SK-N-SH treated with all-trans-retinoic acid at 6 μM for 48 hours (cell line): ENCODE data around the gene REEP1.

ENCODE experiments used
- ATAC-seq: fragments of 200-7000 bp; cut with Tn5 transposase; 3 replicates; pipeline ENCODE4 v1.9.1; 2020; ENCODE audit warnings: mild to moderate bottlenecking, moderate library complexity
- ARNTL ChIP-seq: fragments of 450-650 bp; formaldehyde crosslinking; IDR thresholded peaks from 2 replicates; pipeline ENCODE4 v1.5.0; 2020; ENCODE audit warnings: low read depth, mild to moderate bottlenecking, moderate library complexity, borderline replicate concordance
- BACH2 ChIP-seq: fragments of 250-450 bp; sonication (Bioruptor Pico); IDR thresholded peaks from 2 replicates; pipeline ENCODE4 v1.9.0; 2021; ENCODE audit warnings: mild to moderate bottlenecking, borderline replicate concordance
- CREB5 ChIP-seq: fragments of 250-450 bp; sonication (Bioruptor Pico); IDR thresholded peaks from 2 replicates; pipeline ENCODE4 v1.5.1; 2020; ENCODE audit warnings: low read depth, mild to moderate bottlenecking, moderate library complexity
- ESRRG ChIP-seq: fragments of 250-450 bp; sonication (Bioruptor Pico); IDR thresholded peaks from 2 replicates; pipeline ENCODE4 v1.6.1; 2021; ENCODE audit warnings: mild to moderate bottlenecking
- GLIS3 ChIP-seq: fragments of 250-450 bp; sonication (Bioruptor Pico); IDR thresholded peaks from 2 replicates; pipeline ENCODE4 v1.5.0; 2020; ENCODE audit warnings: mild to moderate bottlenecking, moderate library complexity
- ISL1 ChIP-seq: fragments of 250-450 bp; sonication (Bioruptor Pico); IDR thresholded peaks from 2 replicates; pipeline ENCODE4 v2.1.2; 2022; ENCODE audit warnings: mild to moderate bottlenecking, moderate library complexity
- OSR1 ChIP-seq: fragments of 250-450 bp; sonication (Bioruptor Pico); IDR thresholded peaks from 2 replicates; pipeline ENCODE4 v1.8.0; 2022; ENCODE audit warnings: moderate library complexity, mild to moderate bottlenecking, inconsistent platforms
- PPARA ChIP-seq: fragments of 250-450 bp; sonication (Bioruptor Pico); IDR thresholded peaks from 2 replicates; pipeline ENCODE4 v1.5.0; 2020; ENCODE audit warnings: mild to moderate bottlenecking, borderline replicate concordance
- RARB ChIP-seq: fragments of 250-450 bp; sonication (Bioruptor Pico); IDR thresholded peaks from 2 replicates; pipeline ENCODE4 v1.8.0; 2021; ENCODE audit warnings: mild to moderate bottlenecking, moderate library complexity
- SNAI2 ChIP-seq: fragments of 250-450 bp; sonication (Bioruptor Pico); IDR thresholded peaks from 2 replicates; pipeline ENCODE4 v1.5.0; 2020; ENCODE audit warnings: mild to moderate bottlenecking, moderate library complexity
- TCF4 ChIP-seq: fragments of 250-450 bp; sonication (Bioruptor Pico); IDR thresholded peaks from 2 replicates; pipeline ENCODE4 v1.8.0; 2021; ENCODE audit warnings: mild to moderate bottlenecking, moderate library complexity, borderline replicate concordance
- TOX ChIP-seq: fragments of 250-450 bp; sonication (Bioruptor Pico); IDR thresholded peaks from 2 replicates; pipeline ENCODE4 v1.8.0; 2021; ENCODE audit warnings: mild to moderate bottlenecking, moderate library complexity, borderline replicate concordance
- TSHZ2 ChIP-seq: fragments of 250-450 bp; sonication (Bioruptor Pico); IDR thresholded peaks from 2 replicates; pipeline ENCODE4 v1.5.0; 2020; ENCODE audit warnings: mild to moderate bottlenecking, moderate library complexity
- ZC3H10 ChIP-seq: fragments of 250-450 bp; sonication (Bioruptor Pico); IDR thresholded peaks from 2 replicates; pipeline ENCODE4 v1.5.1; 2021; ENCODE audit warnings: mild to moderate bottlenecking, moderate library complexity
- ZFP3 ChIP-seq: fragments of 250-450 bp; sonication (Bioruptor Pico); IDR thresholded peaks from 2 replicates; pipeline ENCODE4 v1.5.0; 2020; ENCODE audit warnings: mild to moderate bottlenecking, moderate library complexity
- ZFP30 ChIP-seq: fragments of 450-650 bp; formaldehyde crosslinking; IDR thresholded peaks from 2 replicates; pipeline ENCODE4 v1.5.0; 2022; ENCODE audit warnings: mild to moderate bottlenecking, moderate library complexity
- ZNF70 ChIP-seq: fragments of 450-650 bp; formaldehyde crosslinking; IDR thresholded peaks from 2 replicates; pipeline ENCODE4 v1.5.0; 2020; ENCODE audit warnings: mild to moderate bottlenecking, moderate library complexity
- ZNF8 ChIP-seq: fragments of 450-650 bp; formaldehyde crosslinking; IDR thresholded peaks from 2 replicates; pipeline ENCODE4 v1.5.0; 2020; ENCODE audit warnings: mild to moderate bottlenecking, moderate library complexity
- TF ChIP-seq, protein P1 (sequence below): fragments of 250-450 bp; sonication (Bioruptor Pico); IDR thresholded peaks from 2 replicates; pipeline ENCODE4 v1.8.0; 2020; ENCODE audit warnings: mild to moderate bottlenecking, moderate library complexity, borderline replicate concordance
- TF ChIP-seq, protein P2 (sequence below): fragments of 250-450 bp; sonication (Bioruptor Pico); IDR thresholded peaks from 2 replicates; pipeline ENCODE4 v1.8.0; 2021; ENCODE audit warnings: low read depth, mild to moderate bottlenecking, moderate library complexity, borderline replicate concordance
- TF ChIP-seq, protein P3 (sequence below): fragments of 250-450 bp; sonication (Bioruptor Pico); IDR thresholded peaks from 2 replicates; pipeline ENCODE4 v1.5.1; 2021; ENCODE audit warnings: mild to moderate bottlenecking, moderate library complexity

Gene REEP1

GRCh38 chr2:86296947-86297346 is 40.5 kb downstream of the REEP1 start (continued):
- no peak for TF ChIP-seq ESRRG (CRISPR knock-in tag)
- TF ChIP-seq, protein P1, sequence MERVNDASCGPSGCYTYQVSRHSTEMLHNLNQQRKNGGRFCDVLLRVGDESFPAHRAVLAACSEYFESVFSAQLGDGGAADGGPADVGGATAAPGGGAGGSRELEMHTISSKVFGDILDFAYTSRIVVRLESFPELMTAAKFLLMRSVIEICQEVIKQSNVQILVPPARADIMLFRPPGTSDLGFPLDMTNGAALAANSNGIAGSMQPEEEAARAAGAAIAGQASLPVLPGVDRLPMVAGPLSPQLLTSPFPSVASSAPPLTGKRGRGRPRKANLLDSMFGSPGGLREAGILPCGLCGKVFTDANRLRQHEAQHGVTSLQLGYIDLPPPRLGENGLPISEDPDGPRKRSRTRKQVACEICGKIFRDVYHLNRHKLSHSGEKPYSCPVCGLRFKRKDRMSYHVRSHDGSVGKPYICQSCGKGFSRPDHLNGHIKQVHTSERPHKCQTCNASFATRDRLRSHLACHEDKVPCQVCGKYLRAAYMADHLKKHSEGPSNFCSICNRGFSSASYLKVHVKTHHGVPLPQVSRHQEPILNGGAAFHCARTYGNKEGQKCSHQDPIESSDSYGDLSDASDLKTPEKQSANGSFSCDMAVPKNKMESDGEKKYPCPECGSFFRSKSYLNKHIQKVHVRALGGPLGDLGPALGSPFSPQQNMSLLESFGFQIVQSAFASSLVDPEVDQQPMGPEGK (CRISPR knock-in tag) = no peak
- TF ChIP-seq, protein P2, sequence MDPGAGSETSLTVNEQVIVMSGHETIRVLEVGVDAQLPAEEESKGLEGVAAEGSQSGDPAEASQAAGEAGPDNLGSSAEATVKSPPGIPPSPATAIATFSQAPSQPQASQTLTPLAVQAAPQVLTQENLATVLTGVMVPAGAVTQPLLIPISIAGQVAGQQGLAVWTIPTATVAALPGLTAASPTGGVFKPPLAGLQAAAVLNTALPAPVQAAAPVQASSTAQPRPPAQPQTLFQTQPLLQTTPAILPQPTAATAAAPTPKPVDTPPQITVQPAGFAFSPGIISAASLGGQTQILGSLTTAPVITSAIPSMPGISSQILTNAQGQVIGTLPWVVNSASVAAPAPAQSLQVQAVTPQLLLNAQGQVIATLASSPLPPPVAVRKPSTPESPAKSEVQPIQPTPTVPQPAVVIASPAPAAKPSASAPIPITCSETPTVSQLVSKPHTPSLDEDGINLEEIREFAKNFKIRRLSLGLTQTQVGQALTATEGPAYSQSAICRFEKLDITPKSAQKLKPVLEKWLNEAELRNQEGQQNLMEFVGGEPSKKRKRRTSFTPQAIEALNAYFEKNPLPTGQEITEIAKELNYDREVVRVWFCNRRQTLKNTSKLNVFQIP (CRISPR knock-in tag) = no peak

DNA sequence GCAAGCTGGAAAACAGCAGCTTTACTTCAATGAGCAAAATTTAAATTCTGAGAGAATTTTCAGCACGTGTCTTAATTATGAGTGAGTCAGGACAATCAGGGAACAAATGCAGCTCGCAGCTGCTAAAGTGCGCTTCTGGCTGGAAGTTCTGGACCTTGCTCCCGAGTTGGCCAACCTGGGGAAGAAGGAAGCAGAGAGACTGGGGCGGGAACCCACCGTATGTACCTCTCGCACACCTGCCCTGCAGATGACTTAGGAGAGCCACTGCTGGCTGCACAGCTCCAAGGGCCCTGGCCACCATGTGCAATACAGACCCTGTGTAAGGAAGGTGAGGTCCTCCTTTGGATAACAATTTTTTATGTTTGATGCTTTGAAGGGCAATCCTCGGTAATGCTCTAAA is 42.4 kb downstream of the REEP1 start:
- ATAC-seq = no peak
- no peak for TF ChIP-seq RARB (CRISPR knock-in tag)
- no peak for TF ChIP-seq ZNF8
- TF ChIP-seq PPARA (CRISPR knock-in tag) = no peak
- TF ChIP-seq ARNTL = no peak
- no peak for TF ChIP-seq CREB5
- TF ChIP-seq GLIS3 = no peak
- no peak for TF ChIP-seq TCF4 (CRISPR knock-in tag)
- TF ChIP-seq OSR1 = no peak
- TF ChIP-seq, protein P1 (CRISPR knock-in tag) = no peak
- TF ChIP-seq, protein P3, sequence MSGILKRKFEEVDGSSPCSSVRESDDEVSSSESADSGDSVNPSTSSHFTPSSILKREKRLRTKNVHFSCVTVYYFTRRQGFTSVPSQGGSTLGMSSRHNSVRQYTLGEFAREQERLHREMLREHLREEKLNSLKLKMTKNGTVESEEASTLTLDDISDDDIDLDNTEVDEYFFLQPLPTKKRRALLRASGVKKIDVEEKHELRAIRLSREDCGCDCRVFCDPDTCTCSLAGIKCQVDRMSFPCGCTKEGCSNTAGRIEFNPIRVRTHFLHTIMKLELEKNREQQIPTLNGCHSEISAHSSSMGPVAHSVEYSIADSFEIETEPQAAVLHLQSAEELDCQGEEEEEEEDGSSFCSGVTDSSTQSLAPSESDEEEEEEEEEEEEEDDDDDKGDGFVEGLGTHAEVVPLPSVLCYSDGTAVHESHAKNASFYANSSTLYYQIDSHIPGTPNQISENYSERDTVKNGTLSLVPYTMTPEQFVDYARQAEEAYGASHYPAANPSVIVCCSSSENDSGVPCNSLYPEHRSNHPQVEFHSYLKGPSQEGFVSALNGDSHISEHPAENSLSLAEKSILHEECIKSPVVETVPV = no peak
- TF ChIP-seq BACH2 (CRISPR knock-in tag) = no peak
- TF ChIP-seq ZFP3 (CRISPR knock-in tag) = no peak
- TF ChIP-seq ISL1 = no peak
- TF ChIP-seq SNAI2 (CRISPR knock-in tag) = no peak
- no peak for TF ChIP-seq ESRRG (CRISPR knock-in tag)
- TF ChIP-seq ZFP30 (CRISPR knock-in tag) = no peak
- no peak for TF ChIP-seq TSHZ2
- no peak for TF ChIP-seq ZC3H10 (CRISPR knock-in tag)

DNA sequence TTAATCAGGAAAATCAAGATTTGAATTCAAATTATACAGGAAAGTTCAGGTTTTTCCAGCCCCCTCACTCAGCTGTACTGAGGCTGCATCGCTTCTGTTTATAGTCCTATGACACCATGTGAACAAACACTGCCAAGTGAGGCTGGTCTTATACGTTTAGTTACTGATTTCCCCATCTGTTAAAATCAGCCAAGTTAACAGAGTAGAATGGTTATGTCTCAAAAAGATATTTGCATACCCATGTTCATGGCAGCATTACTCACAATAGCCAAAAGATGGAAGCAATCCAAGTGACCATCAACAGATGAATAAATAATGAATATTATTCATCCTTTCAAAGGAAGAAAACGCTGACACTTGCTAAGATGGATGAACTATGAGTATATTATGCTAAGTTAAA is 43.8 kb downstream of the REEP1 start:
- no peak for ATAC-seq
- no peak for TF ChIP-seq GLIS3
- TF ChIP-seq, protein P1 (CRISPR knock-in tag) = no peak
- TF ChIP-seq OSR1 = no peak
- TF ChIP-seq ZC3H10 (CRISPR knock-in tag) = no peak
- no peak for TF ChIP-seq TOX (CRISPR knock-in tag)
- TF ChIP-seq ZNF70 (CRISPR knock-in tag) = no peak
- no peak for TF ChIP-seq ISL1
- TF ChIP-seq ZFP30 (CRISPR knock-in tag) = no peak
- no peak for TF ChIP-seq TCF4 (CRISPR knock-in tag)
- TF ChIP-seq, protein P3 = no peak
- no peak for TF ChIP-seq ZFP3 (CRISPR knock-in tag)
- no peak for TF ChIP-seq PPARA (CRISPR knock-in tag)
